ENCODE measurements around the gene ERMAP.
A peak's percentile ranks its signal among the peaks of the same experiment; 100 is the strongest.

The ERMAP gene

DNA sequence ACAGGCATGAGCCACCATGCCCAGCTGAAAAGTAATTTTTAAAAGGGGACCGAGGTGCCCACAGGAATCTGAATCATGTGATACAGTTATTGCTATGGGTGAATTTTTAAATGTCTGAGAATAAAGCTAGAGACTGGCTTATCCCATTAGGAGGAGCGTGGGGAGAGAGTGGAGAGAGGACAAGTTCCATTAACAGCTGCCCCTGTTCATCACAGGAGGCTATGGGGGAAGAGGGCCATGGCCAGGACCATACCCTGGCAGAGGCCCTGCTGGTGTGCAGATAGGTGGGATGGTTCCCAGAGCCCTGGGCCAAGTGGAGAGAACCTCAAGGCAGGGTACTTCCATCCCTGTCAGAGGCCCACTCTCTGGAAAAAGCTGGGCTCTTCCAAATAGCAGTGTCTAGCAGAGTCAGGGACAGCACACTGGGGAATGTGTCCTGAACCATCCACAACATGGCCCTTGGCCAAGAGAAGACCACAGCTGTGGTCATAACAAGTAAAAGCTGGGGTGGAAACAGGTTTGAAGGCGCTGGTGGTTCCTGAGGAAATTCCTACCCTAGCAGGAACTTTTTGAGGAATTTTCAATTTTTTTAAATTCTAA, 15.8 kb downstream of the ERMAP start:
- Histone ChIP-seq H3K4me3 (replicated peaks; ENCODE audit: insufficient read depth, low read length) (no peak overlapping the region), H3K27me3 (ENCODE audit: insufficient read depth, poor library complexity, severe bottlenecking) (no peaks in the 10 kb centered on the region), H3K27ac (replicated peaks) (no peak overlapping the region)
- TF ChIP-seq SPI1 (IDR thresholded peaks at IDR 0.05; ENCODE audit: borderline replicate concordance, low read depth) (no peak), GABPA (IDR thresholded peaks at IDR 0.05; ENCODE audit: low read depth) (no peak), POLR2AphosphoS5 (IDR thresholded peaks at IDR 0.05; ENCODE audit: low read depth) (no peak)
- TF ChIP-seq, protein P1, sequence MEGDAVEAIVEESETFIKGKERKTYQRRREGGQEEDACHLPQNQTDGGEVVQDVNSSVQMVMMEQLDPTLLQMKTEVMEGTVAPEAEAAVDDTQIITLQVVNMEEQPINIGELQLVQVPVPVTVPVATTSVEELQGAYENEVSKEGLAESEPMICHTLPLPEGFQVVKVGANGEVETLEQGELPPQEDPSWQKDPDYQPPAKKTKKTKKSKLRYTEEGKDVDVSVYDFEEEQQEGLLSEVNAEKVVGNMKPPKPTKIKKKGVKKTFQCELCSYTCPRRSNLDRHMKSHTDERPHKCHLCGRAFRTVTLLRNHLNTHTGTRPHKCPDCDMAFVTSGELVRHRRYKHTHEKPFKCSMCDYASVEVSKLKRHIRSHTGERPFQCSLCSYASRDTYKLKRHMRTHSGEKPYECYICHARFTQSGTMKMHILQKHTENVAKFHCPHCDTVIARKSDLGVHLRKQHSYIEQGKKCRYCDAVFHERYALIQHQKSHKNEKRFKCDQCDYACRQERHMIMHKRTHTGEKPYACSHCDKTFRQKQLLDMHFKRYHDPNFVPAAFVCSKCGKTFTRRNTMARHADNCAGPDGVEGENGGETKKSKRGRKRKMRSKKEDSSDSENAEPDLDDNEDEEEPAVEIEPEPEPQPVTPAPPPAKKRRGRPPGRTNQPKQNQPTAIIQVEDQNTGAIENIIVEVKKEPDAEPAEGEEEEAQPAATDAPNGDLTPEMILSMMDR (IDR thresholded peaks at IDR 0.05; ENCODE audit: insufficient read depth, low read length): no peak
- TF ChIP-seq, protein P2, sequence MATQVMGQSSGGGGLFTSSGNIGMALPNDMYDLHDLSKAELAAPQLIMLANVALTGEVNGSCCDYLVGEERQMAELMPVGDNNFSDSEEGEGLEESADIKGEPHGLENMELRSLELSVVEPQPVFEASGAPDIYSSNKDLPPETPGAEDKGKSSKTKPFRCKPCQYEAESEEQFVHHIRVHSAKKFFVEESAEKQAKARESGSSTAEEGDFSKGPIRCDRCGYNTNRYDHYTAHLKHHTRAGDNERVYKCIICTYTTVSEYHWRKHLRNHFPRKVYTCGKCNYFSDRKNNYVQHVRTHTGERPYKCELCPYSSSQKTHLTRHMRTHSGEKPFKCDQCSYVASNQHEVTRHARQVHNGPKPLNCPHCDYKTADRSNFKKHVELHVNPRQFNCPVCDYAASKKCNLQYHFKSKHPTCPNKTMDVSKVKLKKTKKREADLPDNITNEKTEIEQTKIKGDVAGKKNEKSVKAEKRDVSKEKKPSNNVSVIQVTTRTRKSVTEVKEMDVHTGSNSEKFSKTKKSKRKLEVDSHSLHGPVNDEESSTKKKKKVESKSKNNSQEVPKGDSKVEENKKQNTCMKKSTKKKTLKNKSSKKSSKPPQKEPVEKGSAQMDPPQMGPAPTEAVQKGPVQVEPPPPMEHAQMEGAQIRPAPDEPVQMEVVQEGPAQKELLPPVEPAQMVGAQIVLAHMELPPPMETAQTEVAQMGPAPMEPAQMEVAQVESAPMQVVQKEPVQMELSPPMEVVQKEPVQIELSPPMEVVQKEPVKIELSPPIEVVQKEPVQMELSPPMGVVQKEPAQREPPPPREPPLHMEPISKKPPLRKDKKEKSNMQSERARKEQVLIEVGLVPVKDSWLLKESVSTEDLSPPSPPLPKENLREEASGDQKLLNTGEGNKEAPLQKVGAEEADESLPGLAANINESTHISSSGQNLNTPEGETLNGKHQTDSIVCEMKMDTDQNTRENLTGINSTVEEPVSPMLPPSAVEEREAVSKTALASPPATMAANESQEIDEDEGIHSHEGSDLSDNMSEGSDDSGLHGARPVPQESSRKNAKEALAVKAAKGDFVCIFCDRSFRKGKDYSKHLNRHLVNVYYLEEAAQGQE (IDR thresholded peaks at IDR 0.05; ENCODE audit: insufficient replicate concordance, low read depth): no peak
- no peak for DNase-seq (ENCODE audit: low read depth in 1 of 2, low spot score in 1 of 2)

DNA sequence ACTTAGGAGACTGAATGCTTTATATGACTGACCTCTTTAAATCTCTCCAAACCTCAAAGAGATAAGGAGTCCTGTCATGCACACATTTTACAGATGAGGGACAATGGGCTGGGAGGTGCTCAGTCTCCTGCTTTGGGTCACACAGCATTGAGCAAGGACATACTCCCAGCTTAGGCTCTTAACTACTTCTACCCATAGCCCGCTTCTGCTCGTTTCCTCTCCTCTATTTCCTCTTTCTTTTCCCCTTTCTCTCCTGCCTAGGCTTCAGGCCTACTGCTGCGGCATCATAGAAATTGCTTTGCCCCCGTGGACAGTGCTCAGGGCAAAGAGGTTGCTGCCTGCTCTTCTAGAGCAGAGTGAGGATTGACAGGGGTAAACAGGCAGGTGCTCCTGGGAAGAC, 17.1 kb downstream of the ERMAP start:
- Histone ChIP-seq H3K4me3 (replicated peaks; ENCODE audit: insufficient read depth, low read length) (no peak overlapping the region), H3K27me3 (ENCODE audit: insufficient read depth, poor library complexity, severe bottlenecking) (no peaks in the 10 kb centered on the region), H3K27ac (replicated peaks) (no peak overlapping the region)
- TF ChIP-seq, protein P1 (IDR thresholded peaks at IDR 0.05; ENCODE audit: insufficient read depth, low read length): no peak
- TF ChIP-seq POLR2AphosphoS5 (IDR thresholded peaks at IDR 0.05; ENCODE audit: low read depth): no peak
- TF ChIP-seq SPI1 (IDR thresholded peaks at IDR 0.05; ENCODE audit: borderline replicate concordance, low read depth): peak; percentile 52; the same call in 1 of the 2 replicates
- TF ChIP-seq, protein P2 (IDR thresholded peaks at IDR 0.05; ENCODE audit: insufficient replicate concordance, low read depth): no peak
- no peak for TF ChIP-seq GABPA (IDR thresholded peaks at IDR 0.05; ENCODE audit: low read depth)
- DNase-seq (ENCODE audit: low read depth in 1 of 2, low spot score in 1 of 2): peak in 1 of 2 experiments; percentile 66

DNA sequence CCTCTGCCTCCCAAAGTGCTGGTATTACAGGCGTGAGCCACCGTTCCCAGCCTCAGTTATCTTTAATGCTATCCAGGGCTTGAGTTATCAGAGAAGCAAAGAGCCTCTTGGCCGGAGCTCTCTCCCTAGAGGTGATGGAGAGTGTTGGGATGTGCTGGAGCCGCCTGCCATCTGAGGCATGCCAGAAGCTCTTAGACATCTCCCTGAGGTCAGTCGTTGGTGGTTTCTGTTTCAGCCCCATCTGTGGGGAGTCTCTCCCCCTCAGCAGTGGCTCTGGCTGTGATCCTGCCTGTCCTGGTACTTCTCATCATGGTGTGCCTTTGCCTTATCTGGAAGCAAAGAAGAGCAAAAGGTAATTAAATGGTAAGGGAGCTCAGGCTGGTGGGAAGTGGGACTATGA, 17.9 kb downstream of the ERMAP start:
- no peaks in the 10 kb centered on the region for H3K27me3 ChIP-seq (ENCODE audit: insufficient read depth, poor library complexity, severe bottlenecking)
- TF ChIP-seq GABPA (IDR thresholded peaks at IDR 0.05; ENCODE audit: low read depth) (no peak), POLR2AphosphoS5 (IDR thresholded peaks at IDR 0.05; ENCODE audit: low read depth) (no peak), SPI1 (IDR thresholded peaks at IDR 0.05; ENCODE audit: borderline replicate concordance, low read depth) (no peak)
- TF ChIP-seq, protein P2 (IDR thresholded peaks at IDR 0.05; ENCODE audit: insufficient replicate concordance, low read depth): no peak
- TF ChIP-seq, protein P1 (IDR thresholded peaks at IDR 0.05; ENCODE audit: insufficient read depth, low read length): no peak
- H3K27ac ChIP-seq (replicated peaks): no peak overlapping the region
- H3K4me3 ChIP-seq (replicated peaks; ENCODE audit: insufficient read depth, low read length): no peak overlapping the region
- DNase-seq (ENCODE audit: low read depth in 1 of 2, low spot score in 1 of 2): no peak

Measured in HL-60 (cell line).